ENCODE results near the gene DEFB124.
"Not testable (repeated sequence)": the region's sequence is repeated elsewhere in the genome, so short reads cannot be mapped to it uniquely, and the experiment has no call there.

Gene DEFB124

GRCh38 chr20:31485450-31486339, 10.8 kb upstream of the DEFB124 start:
- DNase-seq: no peak

GRCh38 chr20:31484001-31484400, 9.1 kb upstream of the DEFB124 start:
- DNase-seq: no peak

- DNase-seq: no peak
Measured at GRCh38 chr20:31476643-31477215, 1.8 kb upstream of the DEFB124 start.

- no peak for DNase-seq
Measured at GRCh38 chr20:31476294-31476585, 1.3 kb upstream of the DEFB124 start.

GRCh38 chr20:31475472-31476293, 756 bp upstream of the DEFB124 start:
- DNase-seq: no peak

GRCh38 chr20:31474097-31474436, 860 bp downstream of the DEFB124 start:
- no peak for DNase-seq

GRCh38 chr20:31473331-31474096, 1.4 kb downstream of the DEFB124 start:
- DNase-seq: no peak

GRCh38 chr20:31472395-31473330, 2.3 kb downstream of the DEFB124 start:
- DNase-seq: no peak

- DNase-seq: not testable (repeated sequence)
Measured at GRCh38 chr20:31470946-31471345, 4.0 kb downstream of the DEFB124 start.

- no peak for DNase-seq
Measured at GRCh38 chr20:31454361-31454760, 20.6 kb downstream of the DEFB124 start.

- no peak for DNase-seq
Measured at GRCh38 chr20:31452575-31452974, 22.4 kb downstream of the DEFB124 start.

- no peak for DNase-seq
Measured at GRCh38 chr20:31449511-31450414, 25.2 kb downstream of the DEFB124 start.

GRCh38 chr20:31446084-31446819, 28.7 kb downstream of the DEFB124 start:
- no peak for DNase-seq

GRCh38 chr20:31440012-31440659, 34.8 kb downstream of the DEFB124 start, which contains the start of gene DEFB123:
DEFB123 (plus strand) TSS chr20:31440632; CDS start chr20:31440699, 67 bp downstream.
- DNase-seq: no peak

- DNase-seq: no peak
Measured at GRCh38 chr20:31430568-31431115, 44.3 kb downstream of the DEFB124 start.

GRCh38 chr20:31427576-31427975, 47.4 kb downstream of the DEFB124 start:
- DNase-seq: not testable (repeated sequence)

GRCh38 chr20:31426891-31427551, 47.9 kb downstream of the DEFB124 start:
- not testable (repeated sequence) for DNase-seq

- DNase-seq: no peak
Measured at GRCh38 chr20:31425797-31426196, 49.1 kb downstream of the DEFB124 start.
